ENCODE results near the gene SSR2. TPM values are rescaled to one million over a fixed set of nuclear protein-coding genes. Genes with fewer than 3 reads are reported as not detected.

SSR2 gene
- total RNA-seq, 1 donor from 2014 or later, result 564 TPM

- Histone ChIP-seq H3K27me3 (ENCODE audit: control insufficient read depth, insufficient read depth, low read length) (no peaks in the 10 kb centered on the region), H3K36me3 (ENCODE audit: control insufficient read depth, insufficient read depth, low read length) (peaks cover 7% of the 10 kb centered on the region), H3K4me3 (ENCODE audit: low read depth, low read length) (no peak overlapping the region)
- FAIRE-seq, result no peak
- DNase-seq (ENCODE audit: low read depth), result peak; percentile 42
- TF ChIP-seq, protein P1, sequence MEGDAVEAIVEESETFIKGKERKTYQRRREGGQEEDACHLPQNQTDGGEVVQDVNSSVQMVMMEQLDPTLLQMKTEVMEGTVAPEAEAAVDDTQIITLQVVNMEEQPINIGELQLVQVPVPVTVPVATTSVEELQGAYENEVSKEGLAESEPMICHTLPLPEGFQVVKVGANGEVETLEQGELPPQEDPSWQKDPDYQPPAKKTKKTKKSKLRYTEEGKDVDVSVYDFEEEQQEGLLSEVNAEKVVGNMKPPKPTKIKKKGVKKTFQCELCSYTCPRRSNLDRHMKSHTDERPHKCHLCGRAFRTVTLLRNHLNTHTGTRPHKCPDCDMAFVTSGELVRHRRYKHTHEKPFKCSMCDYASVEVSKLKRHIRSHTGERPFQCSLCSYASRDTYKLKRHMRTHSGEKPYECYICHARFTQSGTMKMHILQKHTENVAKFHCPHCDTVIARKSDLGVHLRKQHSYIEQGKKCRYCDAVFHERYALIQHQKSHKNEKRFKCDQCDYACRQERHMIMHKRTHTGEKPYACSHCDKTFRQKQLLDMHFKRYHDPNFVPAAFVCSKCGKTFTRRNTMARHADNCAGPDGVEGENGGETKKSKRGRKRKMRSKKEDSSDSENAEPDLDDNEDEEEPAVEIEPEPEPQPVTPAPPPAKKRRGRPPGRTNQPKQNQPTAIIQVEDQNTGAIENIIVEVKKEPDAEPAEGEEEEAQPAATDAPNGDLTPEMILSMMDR (IDR thresholded peaks at IDR 0.05; ENCODE audit: insufficient read depth, low read length, severe bottlenecking), result no peak
These were observed 13.9 kb downstream of the SSR2 start for GRCh38 chr1:156006666-156007376.

DNA sequence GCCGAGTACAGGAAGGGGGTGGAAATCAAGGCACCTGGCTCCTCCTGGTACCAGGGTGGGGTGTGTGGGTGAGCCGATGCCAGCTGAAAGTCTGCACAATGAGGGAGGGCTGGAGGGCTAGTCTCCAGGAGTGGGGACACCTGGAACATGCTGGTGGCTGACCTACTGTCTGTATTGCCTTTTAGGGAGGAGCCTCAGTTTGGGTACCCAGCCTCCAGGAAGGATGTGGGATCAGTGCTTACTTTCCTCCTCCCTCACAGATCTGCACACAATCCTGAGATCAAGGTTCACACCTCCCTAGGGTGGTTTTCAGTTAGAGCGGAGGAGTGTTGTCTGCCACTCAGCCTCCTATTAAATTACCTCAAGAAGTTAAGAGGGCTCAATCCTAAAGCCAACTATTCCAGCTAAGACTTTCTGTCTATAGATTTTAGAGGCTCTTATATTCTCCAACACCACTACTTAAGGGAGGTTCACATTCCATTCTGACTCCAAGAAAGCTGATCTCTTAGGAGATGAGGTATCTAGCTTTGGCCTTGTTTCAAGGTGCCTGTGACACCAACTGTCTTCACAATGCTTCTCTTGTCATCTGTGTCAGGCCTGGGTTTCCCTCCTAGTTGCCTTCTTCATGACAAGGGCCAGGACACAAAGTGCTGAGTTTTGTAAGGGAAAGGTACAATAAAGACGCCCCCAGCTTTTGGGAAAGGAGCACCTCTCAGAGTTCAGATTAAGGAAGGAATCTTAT lies 15.7 kb downstream of the SSR2 start:
- DNase-seq (ENCODE audit: low read depth), result no peak
- Histone ChIP-seq H3K27me3 (ENCODE audit: control insufficient read depth, insufficient read depth, low read length) (no peaks in the 10 kb centered on the region), H3K36me3 (ENCODE audit: control insufficient read depth, insufficient read depth, low read length) (peaks cover 3% of the 10 kb centered on the region), H3K4me3 (ENCODE audit: low read depth, low read length) (no peak overlapping the region)
- no peak for FAIRE-seq
- TF ChIP-seq, protein P1 (IDR thresholded peaks at IDR 0.05; ENCODE audit: insufficient read depth, low read length, severe bottlenecking), result no peak

GRCh38 chr1:156003923-156004188 lies 16.9 kb downstream of the SSR2 start:
- TF ChIP-seq, protein P1 (IDR thresholded peaks at IDR 0.05; ENCODE audit: insufficient read depth, low read length, severe bottlenecking), result no peak
- FAIRE-seq, result no peak
- DNase-seq (ENCODE audit: low read depth), result no peak
- Histone ChIP-seq H3K36me3 (ENCODE audit: control insufficient read depth, insufficient read depth, low read length) (no peaks in the 10 kb centered on the region), H3K27me3 (ENCODE audit: control insufficient read depth, insufficient read depth, low read length) (no peaks in the 10 kb centered on the region), H3K4me3 (ENCODE audit: low read depth, low read length) (no peak overlapping the region)

GRCh38 chr1:156002188-156002911 lies 18.4 kb downstream of the SSR2 start:
- DNase-seq (ENCODE audit: low read depth) (no peak), FAIRE-seq (no peak)
- Histone ChIP-seq H3K27me3 (ENCODE audit: control insufficient read depth, insufficient read depth, low read length) (no peaks in the 10 kb centered on the region), H3K4me3 (ENCODE audit: low read depth, low read length) (no peak overlapping the region), H3K36me3 (ENCODE audit: control insufficient read depth, insufficient read depth, low read length) (no peaks in the 10 kb centered on the region)
- TF ChIP-seq, protein P1 (IDR thresholded peaks at IDR 0.05; ENCODE audit: insufficient read depth, low read length, severe bottlenecking), result no peak

DNA sequence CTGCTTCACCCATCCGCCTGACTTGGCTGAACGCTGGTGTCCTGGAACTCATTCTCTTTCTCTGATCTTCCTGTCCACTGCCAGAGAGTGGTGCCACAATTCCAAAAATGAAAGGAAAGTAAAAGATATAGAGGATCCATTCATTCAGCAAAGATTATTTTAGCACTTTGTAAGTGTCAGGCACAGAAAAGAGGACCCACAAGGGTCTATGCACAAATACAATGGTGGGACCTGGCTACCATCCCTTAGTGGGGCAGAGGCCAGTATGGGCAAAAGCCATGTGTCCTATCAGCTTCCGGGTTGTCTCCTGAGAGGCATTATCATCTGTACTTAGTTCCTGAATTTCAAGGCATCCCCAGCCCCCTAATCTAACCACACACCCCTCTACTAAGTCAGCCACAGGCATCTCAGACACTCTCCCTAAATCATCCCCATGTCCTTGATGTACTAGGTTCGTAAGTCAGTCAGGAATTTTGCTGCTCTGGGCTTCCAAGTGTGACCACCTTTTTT lies 19.0 kb downstream of the SSR2 start:
- FAIRE-seq (no peak), DNase-seq (ENCODE audit: low read depth) (no peak)
- TF ChIP-seq, protein P1 (IDR thresholded peaks at IDR 0.05; ENCODE audit: insufficient read depth, low read length, severe bottlenecking), result no peak
- Histone ChIP-seq H3K36me3 (ENCODE audit: control insufficient read depth, insufficient read depth, low read length) (no peaks in the 10 kb centered on the region), H3K4me3 (ENCODE audit: low read depth, low read length) (no peak overlapping the region), H3K27me3 (ENCODE audit: control insufficient read depth, insufficient read depth, low read length) (no peaks in the 10 kb centered on the region)
